Limb (tissue), 2 donors: ENCODE data around the gene COL27A1.

Experiments used
- DNase-seq, 2 donors: peaks; one replicate each; pipeline ENCODE4 v3.0.0-alpha.2; 2016; ENCODE audit errors: extremely low spot score in 2 of 2

The COL27A1 gene

DNA sequence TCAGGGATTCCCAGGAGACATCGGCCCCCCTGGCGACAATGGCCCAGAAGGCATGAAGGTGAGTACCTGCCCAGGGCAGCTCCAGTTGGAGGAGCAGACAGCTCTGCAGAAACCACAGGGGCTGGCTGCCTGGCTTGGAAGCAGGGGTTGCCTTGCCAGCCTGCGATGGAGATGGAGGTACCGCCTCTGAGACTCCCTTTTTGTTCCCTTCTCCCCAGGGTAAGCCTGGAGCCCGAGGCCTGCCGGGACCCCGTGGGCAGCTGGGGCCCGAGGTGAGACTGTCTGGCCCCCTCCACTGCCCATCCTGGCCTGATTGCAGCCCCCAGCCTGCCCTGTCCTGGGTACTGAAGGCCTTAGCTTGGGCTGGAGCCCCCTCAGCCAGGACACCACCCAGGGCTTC is 84.9 kb downstream of the COL27A1 start:
- no peak for DNase-seq

DNA sequence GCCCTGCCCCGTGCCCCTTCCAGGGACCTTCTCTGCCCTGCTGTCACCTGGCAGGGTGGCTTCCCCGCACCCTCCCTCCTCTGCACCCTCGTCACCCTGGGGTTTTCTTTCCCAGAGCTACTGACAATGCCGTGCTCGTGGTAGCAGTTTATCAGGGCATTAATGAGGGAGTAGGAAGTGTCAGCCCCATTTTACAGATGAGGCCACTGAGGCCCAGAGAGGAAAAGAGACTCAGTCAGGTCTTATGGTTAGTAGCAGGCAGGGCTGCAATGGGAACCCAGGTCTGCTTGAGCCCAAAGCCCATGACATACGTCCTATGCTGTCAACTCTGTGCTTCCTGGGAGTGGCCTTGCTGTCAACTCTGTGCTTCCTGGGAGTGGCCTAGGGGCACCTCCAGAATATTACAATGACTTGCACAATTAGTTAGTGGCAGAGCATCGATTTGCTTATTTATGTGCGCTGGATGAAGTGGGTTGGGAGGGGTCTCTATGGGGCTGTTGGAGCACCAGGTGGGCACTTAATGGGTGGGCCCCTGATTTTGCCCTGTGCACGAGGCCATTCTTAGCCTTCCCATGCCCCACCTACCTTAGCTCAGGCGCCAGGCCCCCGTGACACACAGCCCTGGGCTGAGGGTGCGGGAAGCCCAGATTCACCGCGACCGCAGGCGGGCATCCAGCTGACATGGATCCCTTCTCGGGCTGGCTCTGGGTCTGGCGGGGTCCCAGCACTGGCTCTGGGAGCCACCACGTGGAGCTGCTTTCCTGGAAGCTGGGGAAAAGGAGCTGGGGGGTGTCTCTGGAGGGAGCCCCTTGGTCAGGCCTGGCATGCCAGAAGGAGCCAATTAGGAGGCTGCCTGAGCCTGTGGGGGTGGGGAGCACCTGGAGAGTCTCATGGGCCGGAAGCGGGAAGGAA is 85.6 kb downstream of the COL27A1 start:
- DNase-seq = no peak

DNA sequence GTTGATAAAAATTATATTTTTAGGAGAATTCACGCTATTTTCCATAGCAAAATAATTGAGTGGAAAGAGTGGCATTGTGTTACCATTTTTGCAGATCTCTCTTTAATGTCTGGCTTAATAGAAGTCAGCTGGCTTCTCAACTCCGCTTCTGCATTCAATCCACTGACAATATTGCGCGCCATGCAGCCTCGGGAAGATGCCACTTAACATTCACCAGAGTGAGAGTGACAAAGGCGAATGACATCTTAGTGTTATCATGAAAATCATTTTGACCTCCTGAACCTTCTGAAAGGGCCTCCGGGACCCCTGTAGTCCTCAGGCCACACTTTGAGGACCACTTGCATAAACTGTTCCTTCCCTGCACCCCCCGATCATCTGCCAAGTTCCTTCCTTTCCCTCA is 87.5 kb downstream of the COL27A1 start:
- DNase-seq = no peak

DNA sequence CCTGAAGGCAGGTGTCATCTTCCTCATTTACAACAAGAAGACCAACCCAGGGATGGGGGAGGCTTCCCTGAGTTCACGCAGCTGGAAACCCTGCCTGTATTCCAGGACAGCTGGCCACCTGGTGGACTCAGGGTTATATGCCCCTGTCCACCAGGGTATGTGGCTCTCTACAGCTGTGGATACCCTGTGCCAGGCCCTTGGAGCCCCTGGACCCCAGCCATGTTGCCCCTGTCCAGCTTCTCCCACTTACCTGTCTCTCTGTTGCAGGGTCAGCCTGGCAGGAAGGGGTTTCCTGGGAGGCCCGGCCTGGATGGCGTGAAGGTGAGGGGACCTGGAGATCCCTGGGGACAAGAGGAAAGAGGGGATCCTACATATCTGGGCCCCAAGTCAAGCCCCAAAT is 87.9 kb downstream of the COL27A1 start:
- DNase-seq = no peak

- no peak for DNase-seq
Observed at GRCh38 chr9:114244570-114244969, 89.2 kb downstream of the COL27A1 start.

- no peak for DNase-seq
Observed at GRCh38 chr9:114246558-114246957, 91.2 kb downstream of the COL27A1 start.

DNA sequence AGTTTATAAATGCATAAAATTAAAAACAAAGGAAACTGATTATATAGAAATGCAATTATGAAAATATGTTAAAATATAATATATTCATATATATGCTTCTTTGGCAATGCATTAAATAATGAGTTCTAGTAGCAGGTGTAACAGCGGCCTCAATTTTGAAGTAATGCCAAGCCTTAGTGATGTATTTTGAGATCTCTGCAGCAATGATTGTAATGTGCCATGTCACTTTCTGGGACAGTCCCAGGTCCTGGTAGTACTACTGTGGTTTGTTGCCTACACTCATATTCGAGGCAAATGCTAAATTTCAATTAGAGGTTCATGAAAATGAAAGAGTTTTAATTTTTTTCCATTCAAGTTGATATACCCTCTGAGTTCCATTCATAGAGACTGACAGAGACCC is 91.7 kb downstream of the COL27A1 start:
- no peak for DNase-seq

DNA sequence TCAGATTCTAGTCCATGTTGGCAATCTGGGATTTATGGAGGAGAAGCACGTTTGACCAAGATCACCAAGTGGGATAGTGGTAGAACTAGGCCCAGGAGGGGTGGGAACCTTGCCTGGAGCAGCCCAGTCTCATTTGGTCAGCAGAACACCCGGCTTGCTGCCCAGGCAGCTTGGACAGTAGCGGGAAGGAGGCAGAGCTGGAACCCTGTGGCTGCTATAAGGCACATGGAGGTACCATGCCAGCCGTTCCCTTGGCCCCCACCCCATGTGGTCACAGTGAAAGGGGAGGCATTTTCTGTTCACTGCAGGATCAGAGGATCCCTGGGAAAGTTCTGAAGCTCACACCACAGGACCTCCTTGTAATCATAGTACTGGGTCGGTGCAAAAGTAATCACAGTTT is 92.2 kb downstream of the COL27A1 start:
- DNase-seq = no peak

DNA sequence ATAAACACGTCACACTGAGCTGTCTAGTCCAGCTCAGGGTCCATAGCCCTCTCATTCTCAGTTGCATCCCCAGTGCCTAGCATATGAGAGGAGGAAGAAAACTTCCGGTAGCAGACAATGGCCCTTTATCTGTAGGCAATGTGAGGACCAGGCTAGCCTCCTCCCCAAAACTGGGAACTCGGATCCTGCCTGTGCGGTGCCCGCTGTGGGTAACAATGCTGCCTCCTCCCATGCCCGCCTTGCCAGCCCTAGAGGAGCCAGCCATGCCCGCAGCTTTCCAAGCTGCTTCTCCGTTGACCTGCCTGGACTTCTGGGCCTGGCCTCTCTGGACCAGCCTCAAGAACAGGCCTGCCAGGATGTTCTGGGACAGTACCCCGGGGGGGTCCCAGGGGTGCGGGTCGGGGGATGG is 93.0 kb downstream of the COL27A1 start:
- no peak for DNase-seq

DNA sequence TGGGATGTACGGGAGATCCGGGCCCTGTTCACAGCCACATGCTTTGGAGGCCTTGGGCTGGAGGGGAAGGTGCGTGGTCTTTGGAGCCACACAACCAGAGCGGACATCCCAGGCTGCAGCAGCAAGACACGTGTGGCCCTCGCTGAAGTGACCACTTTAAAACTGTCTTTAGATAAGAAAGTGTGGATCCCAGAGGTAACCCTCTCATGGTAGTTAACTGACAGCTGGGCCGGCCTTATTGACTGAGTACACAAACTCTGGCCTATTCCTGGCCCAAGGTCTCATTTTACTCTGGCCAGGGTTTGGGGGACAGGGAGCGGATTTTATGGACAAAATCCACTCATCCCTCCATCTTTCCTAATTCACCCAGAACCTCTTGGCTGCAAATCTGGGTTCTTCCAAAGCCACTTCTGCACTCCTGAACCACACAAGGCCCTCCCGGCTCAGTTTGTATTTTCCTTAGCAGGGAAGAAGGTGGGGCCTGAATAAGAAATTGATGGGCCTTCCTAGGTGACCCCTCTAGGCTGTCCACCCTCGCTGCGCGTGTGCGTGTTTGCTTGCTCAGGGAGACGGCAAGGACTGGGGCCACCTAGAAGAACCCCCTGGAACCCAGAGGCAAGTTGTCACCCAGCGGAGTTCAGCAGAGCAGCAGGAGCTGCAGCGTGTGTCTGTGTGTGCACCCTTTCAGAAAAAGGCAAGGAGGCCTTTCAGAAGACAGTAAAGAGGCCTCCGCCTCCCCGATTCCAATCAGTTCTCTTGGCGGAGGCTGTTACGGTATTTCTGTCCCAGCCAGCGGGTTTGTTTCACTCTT is 94.3 kb downstream of the COL27A1 start:
- DNase-seq = no peak

- peak; percentile 87 to 91 for DNase-seq
Observed at GRCh38 chr9:114250235-114250568, 94.9 kb downstream of the COL27A1 start.

DNA sequence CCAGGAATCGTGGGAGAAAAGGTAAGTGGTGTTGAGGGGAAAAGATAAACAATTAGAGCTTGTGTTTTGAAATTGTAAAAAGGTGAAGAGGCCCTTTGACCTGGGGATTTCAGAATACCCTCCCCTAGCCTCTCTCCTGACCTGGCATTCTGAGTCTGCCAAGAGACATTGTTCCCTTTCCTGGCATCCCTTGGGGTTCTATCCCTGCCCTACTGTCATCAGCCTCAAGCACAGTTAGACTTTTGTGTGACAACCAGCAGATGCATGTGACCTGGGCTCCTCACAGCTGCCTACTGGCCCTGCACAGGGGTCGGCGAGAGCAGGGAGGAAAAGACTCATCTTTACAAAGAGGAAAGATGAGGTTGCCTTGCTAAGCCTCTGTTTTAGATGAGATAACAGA is 95.3 kb downstream of the COL27A1 start:
- DNase-seq = no peak

DNA sequence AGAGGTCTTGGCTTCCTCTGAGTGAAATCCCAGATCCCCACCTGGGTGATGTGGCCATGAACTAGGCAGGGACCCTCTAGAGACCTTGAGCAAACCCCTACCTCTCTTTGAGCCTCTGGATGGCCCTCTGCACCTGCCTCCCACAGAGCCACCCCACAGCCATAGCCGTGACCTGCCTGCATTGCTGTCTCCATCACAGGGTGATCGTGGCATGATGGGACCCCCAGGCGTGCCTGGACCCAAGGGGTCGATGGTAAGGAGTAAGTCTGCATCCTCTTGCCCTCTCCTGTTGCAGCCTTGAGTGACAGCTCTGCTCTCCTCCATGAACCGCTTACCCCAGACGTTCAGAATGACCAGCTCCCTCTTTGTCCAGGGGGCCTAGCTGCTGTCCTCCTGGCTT is 97.1 kb downstream of the COL27A1 start:
- no peak for DNase-seq

DNA sequence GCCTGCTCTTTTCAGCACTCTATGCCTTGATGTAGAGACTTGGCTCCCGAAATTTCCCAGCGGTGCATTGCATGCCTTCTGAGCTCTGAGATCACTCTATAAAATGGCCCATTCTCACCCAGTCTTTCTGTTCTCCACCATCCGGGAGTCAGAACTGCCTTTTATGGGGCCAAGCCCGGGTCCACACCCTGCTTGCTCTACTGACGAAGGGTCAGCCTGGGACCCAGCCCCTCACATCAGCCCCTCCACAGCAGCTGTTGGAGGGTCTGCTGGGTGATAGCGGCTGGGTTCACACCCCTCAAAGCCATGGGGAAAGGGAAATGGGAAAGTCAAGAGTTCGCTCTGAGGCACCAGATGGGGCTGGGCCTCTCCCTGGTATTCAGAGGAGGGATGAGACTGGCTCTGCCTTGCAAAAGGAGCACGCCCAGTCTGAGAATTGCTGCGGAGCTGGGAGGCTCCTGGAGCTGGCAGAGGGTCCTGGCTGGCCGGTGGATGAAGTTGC is 101.5 kb downstream of the COL27A1 start:
- DNase-seq = no peak

DNA sequence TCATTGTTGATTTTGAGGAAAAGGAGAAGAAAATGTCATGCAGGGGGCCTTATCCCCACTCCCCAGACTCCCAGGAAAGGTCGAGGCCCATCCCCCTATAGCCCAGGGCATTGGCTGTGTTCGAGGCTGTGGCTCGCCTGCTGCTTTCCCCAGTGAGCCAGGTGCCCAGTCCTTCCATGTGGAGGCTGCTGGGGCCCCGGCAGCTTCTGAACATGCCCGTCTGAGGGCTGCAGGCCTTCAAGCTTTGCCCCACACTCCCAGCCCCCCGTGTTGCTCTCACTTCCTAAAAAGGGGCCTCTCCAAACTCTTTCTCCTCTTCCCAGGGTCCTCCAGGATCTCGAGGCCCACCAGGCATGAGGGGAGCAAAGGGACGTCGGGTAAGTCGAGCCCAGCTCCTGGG is 102.9 kb downstream of the COL27A1 start:
- DNase-seq = no peak

DNA sequence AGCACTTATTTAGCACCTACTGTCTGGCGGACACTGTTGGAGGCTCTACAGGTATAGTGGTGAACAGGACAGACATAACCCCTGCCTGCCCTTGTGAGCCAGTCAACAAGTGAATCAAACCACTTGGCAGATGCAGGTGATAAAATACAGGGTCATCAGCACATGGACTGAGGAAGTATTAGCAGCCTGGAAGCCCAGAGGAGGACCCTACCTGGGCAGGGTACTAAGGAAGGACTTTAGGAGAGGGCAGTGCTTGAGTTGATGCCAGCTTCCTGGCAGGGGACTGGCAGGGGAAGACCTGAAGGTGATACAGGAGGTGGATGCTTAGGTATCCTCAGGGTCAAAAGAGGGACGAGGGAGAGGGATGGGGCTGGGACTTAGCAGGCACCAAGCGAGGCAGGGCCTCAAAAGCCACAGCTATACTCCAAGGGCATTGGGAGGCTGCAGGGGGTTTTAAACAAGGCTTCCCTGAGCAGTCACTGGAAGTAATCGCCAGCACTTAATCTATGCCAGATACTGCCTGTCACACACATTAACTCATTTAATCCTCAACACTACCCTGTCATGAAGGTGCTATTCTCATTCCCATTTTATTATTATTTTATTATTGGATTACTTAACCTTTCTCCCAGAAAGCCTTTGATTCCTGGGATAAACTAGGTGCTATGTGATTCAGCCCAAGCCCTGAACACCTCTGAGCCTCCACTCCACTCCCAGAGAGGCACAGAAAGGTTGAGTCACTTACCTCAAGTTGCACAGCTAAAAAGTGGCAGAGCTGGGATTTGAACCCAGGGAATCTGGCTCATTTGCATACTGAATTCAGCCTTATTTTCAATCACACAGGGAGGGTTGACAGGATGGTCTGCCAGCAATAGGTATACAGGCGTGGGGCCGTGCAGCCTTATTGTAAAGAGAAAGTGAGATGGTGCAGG is 103.8 kb downstream of the COL27A1 start:
- no peak for DNase-seq

DNA sequence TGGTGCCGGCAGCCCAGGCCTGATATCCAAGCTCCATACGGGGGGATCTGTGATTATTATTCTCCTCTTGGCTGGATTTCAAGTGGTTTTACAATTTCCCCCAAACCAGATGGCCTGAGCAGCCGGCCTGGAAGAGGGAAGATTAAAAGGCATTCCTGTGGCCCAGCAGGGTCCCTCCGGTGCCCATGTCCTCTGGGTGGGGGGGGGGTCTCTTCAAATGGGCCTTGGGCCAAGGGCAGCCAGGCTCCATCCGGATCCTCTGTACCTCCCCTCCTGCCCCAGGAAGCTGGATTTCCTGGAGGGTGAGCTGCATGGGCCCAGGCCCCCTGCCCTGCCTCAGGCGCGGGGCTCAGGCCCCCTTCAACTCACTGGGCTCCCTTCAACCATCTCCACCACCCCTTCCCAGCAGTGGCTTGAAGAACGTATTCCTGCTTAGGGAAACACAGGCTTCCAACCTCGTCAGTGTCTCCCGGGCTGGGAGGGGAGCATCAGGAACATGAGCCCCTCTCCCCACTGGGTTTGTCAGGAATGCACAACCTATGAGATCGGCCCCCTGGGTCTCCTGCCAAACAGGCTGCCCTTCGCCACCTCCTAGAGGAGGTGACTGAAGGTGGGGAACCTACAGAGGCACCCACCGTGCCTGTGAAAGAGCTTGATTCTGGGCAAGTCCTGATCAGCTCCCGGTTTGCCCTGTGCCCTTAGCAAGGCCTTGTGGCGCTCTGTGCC is 104.6 kb downstream of the COL27A1 start:
- peak in 1 of 2 donors; percentile 70 for DNase-seq

DNA sequence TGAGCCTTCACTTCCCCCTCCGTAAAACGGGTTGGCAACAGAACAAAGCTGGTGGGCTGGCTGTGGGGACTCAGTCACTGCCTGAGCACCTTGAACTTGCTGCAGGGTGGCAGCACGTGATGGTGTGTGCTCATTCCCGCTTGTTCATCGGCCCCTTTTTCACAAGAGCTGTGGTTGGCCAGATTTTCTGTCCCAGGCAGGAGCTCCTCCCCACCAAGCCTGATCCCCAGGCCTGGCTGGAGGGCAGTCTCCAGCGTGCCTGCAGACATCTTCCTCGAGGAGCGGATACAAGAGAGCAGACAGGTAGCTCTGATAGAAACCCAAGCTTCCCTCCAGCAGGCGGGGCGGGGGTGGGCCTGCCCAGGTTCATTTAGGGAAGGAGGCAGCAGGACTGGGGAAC is 105.7 kb downstream of the COL27A1 start:
- no peak for DNase-seq

GRCh38 chr9:114261987-114262386 is 106.7 kb downstream of the COL27A1 start:
- DNase-seq = no peak

DNA sequence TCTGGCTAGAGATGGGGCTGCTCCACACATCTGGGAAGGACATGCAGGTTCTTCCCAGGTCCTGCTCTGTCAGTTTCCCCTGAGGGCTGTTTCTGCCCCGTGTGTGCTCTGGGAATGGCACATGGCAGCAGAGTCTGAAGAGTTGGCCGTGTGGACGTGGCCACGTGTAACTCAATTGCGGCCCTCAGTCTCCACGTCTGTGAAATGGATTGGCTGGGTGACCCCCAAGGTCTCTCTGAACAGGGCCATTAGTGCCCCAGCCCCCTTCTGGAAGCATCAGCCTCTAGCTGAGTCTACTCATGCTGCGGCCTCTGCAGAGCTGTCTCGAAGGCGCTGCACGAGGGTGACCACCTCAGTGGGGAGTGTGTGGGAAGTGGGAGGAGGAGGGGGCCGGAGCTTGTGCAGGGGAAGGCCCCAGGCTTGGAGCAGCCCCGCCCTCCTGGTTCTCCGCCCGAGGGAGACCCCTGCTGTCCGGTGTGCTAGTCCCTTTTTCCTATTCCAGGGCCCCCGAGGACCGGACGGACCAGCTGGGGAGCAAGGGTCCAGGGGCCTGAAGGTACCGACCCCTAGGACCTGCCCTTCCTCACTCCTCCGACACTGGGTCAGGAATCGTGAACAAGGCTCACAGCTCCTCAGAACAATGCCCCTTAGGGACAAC is 108.6 kb downstream of the COL27A1 start:
- DNase-seq = no peak
